Activated naive CD4-positive, alpha-beta T cell treated with anti-CD3 and anti-CD28 coated beads, Interleukin-2, amount 50 U/mL, for 72 hours (primary cell): Measurements from ENCODE around the gene ZIC2. TPM values are rescaled to one million over a fixed set of nuclear protein-coding genes. Genes with fewer than 3 reads are reported as not detected.
"Not testable (repeated sequence)": the region's sequence is repeated elsewhere in the genome, so short reads cannot be mapped to it uniquely, and the experiment has no call there.

Experiments used
- ATAC-seq, 2 donors: fragments of 150-1000 bp; cut with Tn5 transposase; 2 replicates each; pipeline ENCODE4 v1.10.0; 2021; ENCODE audit warnings: mild to moderate bottlenecking in 2 of 2, moderate library complexity in 2 of 2
- DNase-seq, 2 donors: peaks; one replicate each; pipeline ENCODE4 v3.0.0; 2021 to 2022; ENCODE audit warnings: low spot score in 2 of 2
- H3K27ac Mint-ChIP-seq, 2 donors: one replicate each; pipeline ENCODE4 v1.8.0; 2022; ENCODE audit warnings: mild to moderate bottlenecking in 2 of 2, mixed read lengths in 2 of 2
- H3K36me3 Mint-ChIP-seq, 2 donors: one replicate each; pipeline ENCODE4 v1.8.0; 2022; ENCODE audit warnings: mixed read lengths in 2 of 2
- H3K9me3 Mint-ChIP-seq, 2 donors: one replicate each; pipeline ENCODE4 v1.8.0; 2022; ENCODE audit warnings: mixed read lengths in 2 of 2
- total RNA-seq, 2 donors: library from RNA; stranded (reverse); gene quantifications; one replicate each; pipeline ENCODE4 v1.2.3, GENCODE V29; 2022

The ZIC2 gene
- total RNA-seq, 2 donors from 2014 or later, result 0.10 TPM; not detected in 1

- Mint-ChIP-seq H3K9me3 (peaks cover 5 to 15% of the 10 kb centered on the region in 2 donors), H3K27ac (no peak overlapping the region), H3K36me3 (peaks cover 9 to 28% of the 10 kb centered on the region in 2 donors)
- ATAC-seq, result no peak
- no peak for DNase-seq
Observed at GRCh38 chr13:99997702-99998214, 16.2 kb downstream of the ZIC2 start.

DNA sequence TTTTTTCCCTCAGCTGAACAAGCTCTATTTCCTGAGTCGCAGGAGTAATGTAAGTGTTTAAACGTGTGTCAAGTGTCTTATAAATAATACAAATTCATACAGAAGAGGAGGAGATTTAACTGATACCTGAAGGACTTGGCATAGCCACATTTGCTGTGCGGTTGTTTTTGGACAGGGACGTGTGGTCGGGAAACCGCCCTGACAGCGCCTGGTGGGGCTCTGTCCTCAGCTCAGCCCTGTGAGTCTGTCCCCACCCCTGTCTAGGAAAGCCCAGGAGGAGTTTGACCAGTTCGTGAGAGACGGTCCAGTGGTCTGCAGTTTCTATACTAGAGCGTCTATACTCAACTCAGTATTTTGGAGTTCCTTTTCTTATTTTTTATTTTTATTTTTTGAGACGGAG, 16.7 kb downstream of the ZIC2 start:
- no peak for ATAC-seq
- Mint-ChIP-seq H3K36me3 (peaks cover 12 to 26% of the 10 kb centered on the region in 2 donors), H3K27ac (no peak overlapping the region), H3K9me3 (peaks cover 8 to 11% of the 10 kb centered on the region in 2 donors)
- DNase-seq, result no peak

- H3K9me3 Mint-ChIP-seq, result no peaks in the 10 kb centered on the region
- no peak overlapping the region for H3K27ac Mint-ChIP-seq
- no peak for DNase-seq
- H3K36me3 Mint-ChIP-seq, result peaks cover 0 to 4% of the 10 kb centered on the region in 2 donors
- no peak for ATAC-seq
Observed at GRCh38 chr13:100014621-100015020, 33.0 kb downstream of the ZIC2 start.

DNA sequence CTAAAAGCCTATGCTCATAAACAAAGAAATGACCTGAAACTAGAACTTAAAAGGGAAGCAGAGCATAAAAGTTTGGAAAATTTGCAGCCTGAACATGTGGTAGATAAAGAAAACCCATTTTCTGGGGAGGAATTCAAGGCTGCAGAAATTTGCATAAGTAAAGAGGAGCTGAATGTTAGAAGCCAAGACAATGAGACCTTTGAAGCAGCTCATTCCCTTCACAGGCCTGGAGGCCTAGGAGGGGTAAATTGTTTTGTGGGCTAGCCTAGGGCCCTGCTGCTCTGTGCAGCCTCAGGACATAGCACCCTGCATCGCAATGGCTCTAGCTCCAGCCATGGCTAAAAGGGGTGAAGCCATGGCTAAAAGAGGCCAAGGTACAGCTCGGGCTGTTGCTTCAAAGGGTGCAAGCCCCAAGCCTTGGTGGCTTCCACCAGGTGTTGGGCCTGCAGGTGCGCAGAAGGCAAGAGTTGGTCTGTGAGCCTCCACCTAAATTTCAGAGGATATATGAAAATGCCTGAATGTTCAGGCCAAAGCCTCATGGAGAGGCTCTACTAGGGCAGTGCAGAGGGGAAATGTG, 38.3 kb downstream of the ZIC2 start:
- no peaks in the 10 kb centered on the region for H3K9me3 Mint-ChIP-seq
- no peaks in the 10 kb centered on the region for H3K36me3 Mint-ChIP-seq
- no peak for DNase-seq
- H3K27ac Mint-ChIP-seq, result no peak overlapping the region
- no peak for ATAC-seq

- no peak overlapping the region for H3K27ac Mint-ChIP-seq
- H3K36me3 Mint-ChIP-seq, result no peaks in the 10 kb centered on the region
- H3K9me3 Mint-ChIP-seq, result no peaks in the 10 kb centered on the region
- DNase-seq (no peak), ATAC-seq (no peak)
Observed at GRCh38 chr13:100022798-100023197, 41.2 kb downstream of the ZIC2 start.

GRCh38 chr13:100024023-100024422, 42.4 kb downstream of the ZIC2 start:
- Mint-ChIP-seq H3K36me3 (no peaks in the 10 kb centered on the region), H3K9me3 (no peaks in the 10 kb centered on the region), H3K27ac (no peak overlapping the region)
- DNase-seq, result no peak
- ATAC-seq, result no peak

GRCh38 chr13:100029933-100030332, 48.3 kb downstream of the ZIC2 start:
- DNase-seq, result no peak
- no peaks in the 10 kb centered on the region for H3K36me3 Mint-ChIP-seq
- ATAC-seq, result no peak
- H3K9me3 Mint-ChIP-seq, result no peaks in the 10 kb centered on the region
- H3K27ac Mint-ChIP-seq, result no peak overlapping the region

GRCh38 chr13:100032642-100033041, 51.1 kb downstream of the ZIC2 start:
- not testable (repeated sequence) for H3K27ac Mint-ChIP-seq, H3K36me3 Mint-ChIP-seq, DNase-seq, H3K9me3 Mint-ChIP-seq, ATAC-seq

DNA sequence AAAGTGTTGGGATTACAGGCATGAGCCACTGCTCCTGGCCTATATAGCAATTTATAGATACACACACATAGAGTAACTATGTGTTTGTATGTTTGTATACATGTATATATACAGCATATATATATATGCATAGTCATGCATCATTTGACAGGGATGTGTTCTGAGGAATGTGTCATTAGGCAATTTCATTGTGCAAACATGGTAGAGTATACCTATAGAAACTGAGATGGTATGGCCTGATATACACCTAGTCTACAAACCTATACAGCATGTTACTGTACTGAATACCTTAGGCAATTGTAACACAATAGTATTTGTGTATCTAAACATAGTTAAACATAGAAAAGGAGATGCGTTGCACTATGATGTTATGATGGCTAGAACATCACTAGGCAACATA, 54.4 kb downstream of the ZIC2 start:
- Mint-ChIP-seq H3K36me3 (no peaks in the 10 kb centered on the region), H3K27ac (no peak overlapping the region), H3K9me3 (no peaks in the 10 kb centered on the region)
- ATAC-seq, result no peak
- DNase-seq, result no peak

Other genes starting within 250 kb of the ZIC2 start
- gene ZIC5, start 10.0 kb upstream of the ZIC2 start, total RNA-seq, result not detected
- gene PCCA, start 107.3 kb downstream of the ZIC2 start, total RNA-seq, result 10 to 100 TPM; 10.9 to 12.6 TPM